Osteocyte (in vitro differentiated cells): Measurements from ENCODE around the gene PAX3. TPM values are rescaled to one million over a fixed set of nuclear protein-coding genes. Genes with fewer than 3 reads are reported as not detected.

ENCODE experiments used
- DNase-seq: peaks from one replicate; pipeline ENCODE4 v3.0.0; 2021; ENCODE audit warnings: mixed read lengths; ENCODE audit not compliant: unreplicated experiment; ENCODE audit errors: extremely low spot score
- H3K27ac Mint-ChIP-seq: one replicate; pipeline ENCODE4 v1.8.0; 2021; ENCODE audit warnings: mild to moderate bottlenecking, mixed read lengths; ENCODE audit not compliant: unreplicated experiment
- H3K27me3 Mint-ChIP-seq: one replicate; pipeline ENCODE4 v1.8.0; 2021; ENCODE audit warnings: mixed read lengths; ENCODE audit not compliant: unreplicated experiment
- H3K36me3 Mint-ChIP-seq: one replicate; pipeline ENCODE4 v1.8.0; 2021; ENCODE audit warnings: mixed read lengths; ENCODE audit not compliant: unreplicated experiment
- H3K4me1 Mint-ChIP-seq: one replicate; pipeline ENCODE4 v1.8.0; 2021; ENCODE audit warnings: mixed read lengths; ENCODE audit not compliant: unreplicated experiment
- H3K4me3 Mint-ChIP-seq: one replicate; pipeline ENCODE4 v1.8.0; 2021; ENCODE audit warnings: mild to moderate bottlenecking, moderate library complexity, mixed read lengths; ENCODE audit not compliant: unreplicated experiment
- H3K9me3 Mint-ChIP-seq: one replicate; pipeline ENCODE4 v1.8.0; 2021; ENCODE audit warnings: mixed read lengths; ENCODE audit not compliant: unreplicated experiment
- CTCF ChIP-seq: fragments of 200-600 bp; sonication (generic); IDR thresholded peaks from 2 replicates; pipeline ENCODE4 v1.5.0; 2021; ENCODE audit warnings: antibody characterized with exemption, mild to moderate bottlenecking, moderate library complexity
- total RNA-seq: library from RNA; stranded (reverse); gene quantifications from 2 replicates; pipeline ENCODE4 v1.2.1, GENCODE V29; 2021

PAX3 gene
- total RNA-seq, 1 donor from 2014 or later = 2.3 TPM

- Mint-ChIP-seq H3K27me3 (peaks cover 90% of the 10 kb centered on the region), H3K36me3 (no peaks in the 10 kb centered on the region), H3K27ac (no peak overlapping the region), H3K4me3 (no peak overlapping the region), H3K9me3 (no peaks in the 10 kb centered on the region), H3K4me1 (peaks cover 5% of the 10 kb centered on the region)
- TF ChIP-seq CTCF = no peak
- no peak for DNase-seq
Measured at GRCh38 chr2:222289278-222290160, 9.3 kb downstream of the PAX3 start.

GRCh38 chr2:222288590-222289277 is 10.1 kb downstream of the PAX3 start:
- no peaks in the 10 kb centered on the region for H3K36me3 Mint-ChIP-seq
- peaks cover 8% of the 10 kb centered on the region for H3K4me1 Mint-ChIP-seq
- H3K9me3 Mint-ChIP-seq = no peaks in the 10 kb centered on the region
- DNase-seq = no peak
- no peak overlapping the region for H3K4me3 Mint-ChIP-seq
- H3K27me3 Mint-ChIP-seq = peaks cover 90% of the 10 kb centered on the region
- H3K27ac Mint-ChIP-seq = no peak overlapping the region
- no peak for TF ChIP-seq CTCF

- Mint-ChIP-seq H3K27ac (no peak overlapping the region), H3K9me3 (no peaks in the 10 kb centered on the region), H3K4me1 (peaks cover 10% of the 10 kb centered on the region), H3K4me3 (no peak overlapping the region), H3K36me3 (no peaks in the 10 kb centered on the region), H3K27me3 (peaks cover 90% of the 10 kb centered on the region)
- DNase-seq = no peak
- no peak for TF ChIP-seq CTCF
Measured at GRCh38 chr2:222287862-222288479, 10.8 kb downstream of the PAX3 start.

DNA sequence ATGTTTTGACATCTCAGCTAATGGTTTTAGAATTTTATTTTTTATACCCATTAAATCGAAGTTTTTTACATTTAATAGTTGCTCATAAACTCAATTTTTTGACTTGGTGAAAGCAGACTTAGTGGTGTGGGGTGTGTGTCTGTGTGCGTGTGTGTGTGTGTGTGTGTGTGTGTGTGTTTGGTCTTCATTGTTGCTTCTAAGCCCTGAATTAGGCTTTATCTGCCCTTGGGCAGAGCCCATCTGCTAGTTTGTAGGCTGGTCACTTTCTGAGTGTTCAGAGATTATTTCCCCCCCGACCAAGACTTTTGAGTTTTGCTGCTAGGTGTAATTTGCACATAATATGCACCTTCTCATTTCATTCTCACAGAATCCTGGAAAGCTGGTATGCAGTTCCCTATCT is 14.3 kb downstream of the PAX3 start:
- Mint-ChIP-seq H3K9me3 (no peaks in the 10 kb centered on the region), H3K4me3 (no peak overlapping the region), H3K36me3 (no peaks in the 10 kb centered on the region), H3K4me1 (peaks cover 6% of the 10 kb centered on the region), H3K27ac (no peak overlapping the region), H3K27me3 (peaks cover 64% of the 10 kb centered on the region)
- no peak for TF ChIP-seq CTCF
- no peak for DNase-seq

DNA sequence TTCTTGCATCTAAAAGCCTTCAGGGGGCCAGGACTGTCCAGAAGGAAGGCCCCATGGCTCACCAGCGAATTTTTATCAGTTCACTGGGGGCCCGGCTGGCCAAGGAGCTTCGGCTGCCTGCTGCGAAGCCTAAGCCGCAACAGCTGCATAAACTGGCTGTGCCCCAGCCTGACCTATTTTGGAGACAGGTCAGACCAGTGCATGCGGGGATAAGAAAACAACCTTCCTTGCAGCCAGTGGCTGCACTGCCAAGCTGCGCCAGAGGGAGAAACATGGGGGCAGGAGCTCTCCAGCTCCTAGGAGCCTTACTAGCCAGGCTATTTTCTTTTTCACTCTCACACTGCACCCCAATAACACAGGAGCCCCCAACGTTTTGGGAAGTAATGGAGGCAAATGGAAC is 15.2 kb downstream of the PAX3 start:
- no peak for TF ChIP-seq CTCF
- no peak for DNase-seq
- H3K27me3 Mint-ChIP-seq = peaks cover 56% of the 10 kb centered on the region
- peaks cover 6% of the 10 kb centered on the region for H3K4me1 Mint-ChIP-seq
- H3K36me3 Mint-ChIP-seq = no peaks in the 10 kb centered on the region
- H3K4me3 Mint-ChIP-seq = no peak overlapping the region
- no peaks in the 10 kb centered on the region for H3K9me3 Mint-ChIP-seq
- no peak overlapping the region for H3K27ac Mint-ChIP-seq
